Glutamatergic neuron (in vitro differentiated cells): ENCODE results near the gene CAPN9. TPM values are rescaled to one million over a fixed set of nuclear protein-coding genes. Genes with fewer than 3 reads are reported as not detected.
"Not testable (repeated sequence)": the region's sequence is repeated elsewhere in the genome, so short reads cannot be mapped to it uniquely, and the experiment has no call there.

Experiments used
- DNase-seq: peaks from one replicate; pipeline ENCODE4 v3.0.0; 2022
- H3K27ac Mint-ChIP-seq: one replicate; pipeline ENCODE4 v1.8.0; 2020; ENCODE audit warnings: mild to moderate bottlenecking, mixed read lengths, inconsistent platforms; ENCODE audit not compliant: unreplicated experiment
- H3K27me3 Mint-ChIP-seq: one replicate; pipeline ENCODE4 v1.8.0; 2020; ENCODE audit warnings: mild to moderate bottlenecking, moderate library complexity, mixed read lengths, inconsistent platforms; ENCODE audit not compliant: unreplicated experiment
- H3K36me3 Mint-ChIP-seq: one replicate; pipeline ENCODE4 v1.8.0; 2020; ENCODE audit warnings: mild to moderate bottlenecking, mixed read lengths, inconsistent platforms; ENCODE audit not compliant: unreplicated experiment
- H3K4me1 Mint-ChIP-seq: one replicate; pipeline ENCODE4 v1.8.0; 2020; ENCODE audit warnings: mild to moderate bottlenecking, low read depth, mixed read lengths, inconsistent platforms; ENCODE audit not compliant: unreplicated experiment
- H3K4me3 Mint-ChIP-seq: one replicate; pipeline ENCODE4 v1.8.0; 2020; ENCODE audit warnings: mild to moderate bottlenecking, mixed read lengths, inconsistent platforms; ENCODE audit not compliant: unreplicated experiment
- H3K9me3 Mint-ChIP-seq: one replicate; pipeline ENCODE4 v1.8.0; 2020; ENCODE audit warnings: mild to moderate bottlenecking, moderate library complexity, mixed read lengths, inconsistent platforms; ENCODE audit not compliant: unreplicated experiment
- total RNA-seq: library from RNA; stranded (reverse); fragmentation: NEBNext Ultra II Directional; extraction: Animal tissue kit (Norgen Biotek cat#: 25700); gene quantifications from one replicate; pipeline ENCODE4 v1.2.1, GENCODE V29; 2021; ENCODE audit not compliant: unreplicated experiment
- TF ChIP-seq, protein P1 (sequence below): fragments of 200-600 bp; sonication (generic); IDR thresholded peaks from one replicate; pipeline ENCODE4 v1.5.0; 2021; ENCODE audit not compliant: partially characterized antibody, unreplicated experiment

CAPN9 gene
- total RNA-seq, 1 donor from 2014 or later: not detected

DNA sequence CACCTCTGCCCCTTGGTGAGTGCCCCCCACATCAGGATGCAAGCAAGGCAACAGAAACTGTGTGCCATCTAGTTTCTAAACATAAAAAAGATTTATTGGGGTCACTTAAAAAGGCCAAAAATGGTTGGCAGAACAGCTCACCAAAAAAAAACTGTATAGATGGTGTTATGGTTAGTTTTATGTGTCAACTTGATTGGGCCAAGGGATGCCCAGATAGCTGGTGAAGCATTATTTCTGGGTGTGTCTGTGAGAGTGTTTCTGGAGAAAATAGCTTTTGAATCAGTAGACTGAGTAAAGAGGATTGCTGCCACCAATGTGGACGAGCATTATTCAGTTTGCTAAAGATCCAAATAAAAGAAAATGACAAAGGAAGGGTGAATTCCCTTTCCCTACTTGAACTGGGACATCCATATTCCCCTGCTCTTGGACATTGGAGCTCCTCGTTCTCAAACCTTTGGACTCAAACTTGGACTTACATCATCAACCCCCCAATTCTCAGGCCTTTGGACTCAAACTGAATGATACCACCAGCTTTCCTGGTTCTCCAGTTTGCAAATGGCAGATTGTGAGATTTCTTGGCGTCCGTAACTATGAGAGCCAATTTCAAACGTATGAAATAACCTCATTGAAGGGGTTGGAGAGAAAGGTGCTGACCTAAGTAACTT is 16.9 kb downstream of the CAPN9 start:
- H3K27ac Mint-ChIP-seq: no peak overlapping the region
- no peak for DNase-seq
- no peaks in the 10 kb centered on the region for H3K36me3 Mint-ChIP-seq
- TF ChIP-seq, protein P1, sequence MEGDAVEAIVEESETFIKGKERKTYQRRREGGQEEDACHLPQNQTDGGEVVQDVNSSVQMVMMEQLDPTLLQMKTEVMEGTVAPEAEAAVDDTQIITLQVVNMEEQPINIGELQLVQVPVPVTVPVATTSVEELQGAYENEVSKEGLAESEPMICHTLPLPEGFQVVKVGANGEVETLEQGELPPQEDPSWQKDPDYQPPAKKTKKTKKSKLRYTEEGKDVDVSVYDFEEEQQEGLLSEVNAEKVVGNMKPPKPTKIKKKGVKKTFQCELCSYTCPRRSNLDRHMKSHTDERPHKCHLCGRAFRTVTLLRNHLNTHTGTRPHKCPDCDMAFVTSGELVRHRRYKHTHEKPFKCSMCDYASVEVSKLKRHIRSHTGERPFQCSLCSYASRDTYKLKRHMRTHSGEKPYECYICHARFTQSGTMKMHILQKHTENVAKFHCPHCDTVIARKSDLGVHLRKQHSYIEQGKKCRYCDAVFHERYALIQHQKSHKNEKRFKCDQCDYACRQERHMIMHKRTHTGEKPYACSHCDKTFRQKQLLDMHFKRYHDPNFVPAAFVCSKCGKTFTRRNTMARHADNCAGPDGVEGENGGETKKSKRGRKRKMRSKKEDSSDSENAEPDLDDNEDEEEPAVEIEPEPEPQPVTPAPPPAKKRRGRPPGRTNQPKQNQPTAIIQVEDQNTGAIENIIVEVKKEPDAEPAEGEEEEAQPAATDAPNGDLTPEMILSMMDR: no peak
- H3K4me3 Mint-ChIP-seq: no peak overlapping the region
- H3K4me1 Mint-ChIP-seq: peaks cover 21% of the 10 kb centered on the region
- H3K9me3 Mint-ChIP-seq: peaks cover under 1% of the 10 kb centered on the region
- H3K27me3 Mint-ChIP-seq: no peaks in the 10 kb centered on the region

- H3K4me1 Mint-ChIP-seq: peaks cover 8% of the 10 kb centered on the region
- no peaks in the 10 kb centered on the region for H3K9me3 Mint-ChIP-seq
- no peak overlapping the region for H3K27ac Mint-ChIP-seq
- no peaks in the 10 kb centered on the region for H3K36me3 Mint-ChIP-seq
- H3K27me3 Mint-ChIP-seq: no peaks in the 10 kb centered on the region
- TF ChIP-seq, protein P1: no peak
- DNase-seq: no peak
- H3K4me3 Mint-ChIP-seq: no peak overlapping the region
Measured at GRCh38 chr1:230766318-230766717, 19.1 kb downstream of the CAPN9 start.

- not testable (repeated sequence) for H3K4me1 Mint-ChIP-seq, DNase-seq, H3K27ac Mint-ChIP-seq, H3K9me3 Mint-ChIP-seq, H3K36me3 Mint-ChIP-seq, H3K27me3 Mint-ChIP-seq, H3K4me3 Mint-ChIP-seq
Measured at GRCh38 chr1:230767859-230768612, 20.8 kb downstream of the CAPN9 start.

- H3K27ac Mint-ChIP-seq: no peak overlapping the region
- H3K4me3 Mint-ChIP-seq: no peak overlapping the region
- TF ChIP-seq, protein P1: no peak
- H3K27me3 Mint-ChIP-seq: no peaks in the 10 kb centered on the region
- no peak for DNase-seq
- no peaks in the 10 kb centered on the region for H3K9me3 Mint-ChIP-seq
- peaks cover 4% of the 10 kb centered on the region for H3K4me1 Mint-ChIP-seq
- no peaks in the 10 kb centered on the region for H3K36me3 Mint-ChIP-seq
Measured at GRCh38 chr1:230768903-230769570, 21.8 kb downstream of the CAPN9 start.

- H3K36me3 Mint-ChIP-seq: no peaks in the 10 kb centered on the region
Measured at GRCh38 chr1:230770317-230770716, 23.1 kb downstream of the CAPN9 start.

More at GRCh38 chr1:230770317-230770716, 23.1 kb downstream of the CAPN9 start:
- Mint-ChIP-seq H3K4me3 (no peak overlapping the region), H3K27ac (no peak overlapping the region), H3K4me1 (peaks cover 4% of the 10 kb centered on the region), H3K27me3 (no peaks in the 10 kb centered on the region), H3K9me3 (no peaks in the 10 kb centered on the region)
- no peak for DNase-seq
- TF ChIP-seq, protein P1: no peak
